MM.1S (cell line): Measurements from ENCODE around the gene ABCC1.

ENCODE experiments used
- CTCF ChIP-seq: fragments of 300-600 bp; sonication (generic); IDR thresholded peaks from 2 replicates; pipeline ENCODE4 v1.5.1; 2016; ENCODE audit warnings: antibody characterized with exemption, low read length, mixed read lengths
- EZH2 ChIP-seq: fragments of 300-600 bp; sonication (generic); optimal IDR thresholded peaks from 2 replicates; pipeline ENCODE3; 2017; ENCODE audit warnings: low read depth, mild to moderate bottlenecking, antibody characterized with exemption, low read length, mixed read lengths

GRCh38 chr16:16016388-16016964, 67.1 kb downstream of the ABCC1 start:
- TF ChIP-seq CTCF, result no peak
- no peak for TF ChIP-seq EZH2
